KMS-11 (cell line): ENCODE data around the gene MMRN1.

Experiments
- H2AFZ ChIP-seq: fragments of 200-600 bp; sonication (generic); 2 replicates; pipeline ENCODE4 v1.6.1; 2016; ENCODE audit warnings: antibody characterized with exemption, mixed run types, low read depth
- H3K27ac ChIP-seq: fragments of 200-600 bp; sonication (generic); 2 replicates; pipeline ENCODE4 v1.6.1; 2016; ENCODE audit warnings: mild to moderate bottlenecking, mixed run types
- H3K27me3 ChIP-seq: fragments of 200-600 bp; sonication (generic); 2 replicates; pipeline ENCODE4 v1.6.1; 2017; ENCODE audit warnings: mild to moderate bottlenecking, low read depth, mixed run types, moderate library complexity; ENCODE audit not compliant: insufficient read depth
- H3K36me3 ChIP-seq: fragments of 200-600 bp; sonication (generic); 2 replicates; pipeline ENCODE4 v1.6.1; 2017; ENCODE audit warnings: mild to moderate bottlenecking, mixed run types; ENCODE audit not compliant: insufficient read depth
- H3K4me1 ChIP-seq: fragments of 200-600 bp; sonication (generic); 2 replicates; pipeline ENCODE4 v1.6.1; 2016; ENCODE audit warnings: mild to moderate bottlenecking, low read depth, mixed run types; ENCODE audit not compliant: poor library complexity, severe bottlenecking
- H3K4me2 ChIP-seq: fragments of 200-600 bp; sonication (generic); 2 replicates; pipeline ENCODE4 v1.7.0; 2016; ENCODE audit warnings: mild to moderate bottlenecking, mixed run types
- H3K4me3 ChIP-seq: fragments of 200-600 bp; sonication (generic); IDR thresholded peaks from 2 replicates; pipeline ENCODE4 v1.6.1; 2017; ENCODE audit warnings: low read depth, low read length, mixed read lengths; ENCODE audit not compliant: insufficient read depth
- H3K79me2 ChIP-seq: fragments of 200-600 bp; sonication (generic); 2 replicates; pipeline ENCODE4 v1.6.1; 2016; ENCODE audit warnings: low read depth, mixed run types; ENCODE audit not compliant: insufficient read depth
- H3K9ac ChIP-seq: fragments of 200-600 bp; sonication (generic); 2 replicates; pipeline ENCODE4 v1.6.1; 2016; ENCODE audit warnings: mild to moderate bottlenecking, mixed run types
- H4K20me1 ChIP-seq: fragments of 200-600 bp; sonication (generic); 2 replicates; pipeline ENCODE4 v1.6.1; 2016; ENCODE audit warnings: mild to moderate bottlenecking, mixed run types; ENCODE audit not compliant: insufficient read depth
- CTCF ChIP-seq: fragments of 200-600 bp; sonication (generic); conservative IDR thresholded peaks from 2 replicates; pipeline ENCODE4 v1.6.1; 2017; ENCODE audit warnings: low read depth, mild to moderate bottlenecking, antibody characterized with exemption, low read length, moderate library complexity, mixed read lengths

The MMRN1 gene

GRCh38 chr4:90002441-90003062 lies 107.9 kb downstream of the MMRN1 start:
- Histone ChIP-seq H3K79me2 (no peaks in the 10 kb centered on the region), H3K4me3 (no peak overlapping the region), H3K27me3 (no peaks in the 10 kb centered on the region), H3K4me1 (no peaks in the 10 kb centered on the region), H3K4me2 (no peak overlapping the region), H4K20me1 (no peaks in the 10 kb centered on the region), H3K27ac (no peak overlapping the region), H2AFZ (no peak overlapping the region), H3K36me3 (no peaks in the 10 kb centered on the region), H3K9ac (no peak overlapping the region)
- TF ChIP-seq CTCF = no peak
